HG03108 (cell line): Measurements from ENCODE around the gene SFMBT2.

Experiments
- ATAC-seq: cut with Tn5 transposase; IDR thresholded peaks from one replicate; pipeline ENCODE4 v1.9.1; 2021; ENCODE audit warnings: moderate library complexity; ENCODE audit not compliant: unreplicated experiment

The SFMBT2 gene

GRCh38 chr10:7161484-7162250 lies 249.2 kb downstream of the SFMBT2 start:
- no peak for ATAC-seq

GRCh38 chr10:7159928-7160327 lies 250.9 kb downstream of the SFMBT2 start:
- ATAC-seq = no peak

GRCh38 chr10:7159517-7159916 lies 251.3 kb downstream of the SFMBT2 start:
- ATAC-seq = no peak

- ATAC-seq = no peak
Measured at GRCh38 chr10:7157091-7157490, 253.7 kb downstream of the SFMBT2 start.

GRCh38 chr10:7153750-7154149 lies 257.1 kb downstream of the SFMBT2 start:
- no peak for ATAC-seq

GRCh38 chr10:7152982-7153381 lies 257.9 kb downstream of the SFMBT2 start:
- ATAC-seq = no peak

GRCh38 chr10:7152341-7152740 lies 258.5 kb downstream of the SFMBT2 start:
- ATAC-seq = no peak

GRCh38 chr10:7151538-7151937 lies 259.3 kb downstream of the SFMBT2 start:
- ATAC-seq = no peak

GRCh38 chr10:7150349-7150748 lies 260.5 kb downstream of the SFMBT2 start:
- no peak for ATAC-seq

- ATAC-seq = no peak
Measured at GRCh38 chr10:7146189-7146588, 264.6 kb downstream of the SFMBT2 start.

GRCh38 chr10:7136016-7136415 lies 274.8 kb downstream of the SFMBT2 start:
- no peak for ATAC-seq

- no peak for ATAC-seq
Measured at GRCh38 chr10:7135188-7135587, 275.6 kb downstream of the SFMBT2 start.

GRCh38 chr10:7134448-7134847 lies 276.4 kb downstream of the SFMBT2 start:
- ATAC-seq = no peak

GRCh38 chr10:7133958-7134357 lies 276.9 kb downstream of the SFMBT2 start:
- no peak for ATAC-seq

- no peak for ATAC-seq
Measured at GRCh38 chr10:7133278-7133677, 277.6 kb downstream of the SFMBT2 start.

- no peak for ATAC-seq
Measured at GRCh38 chr10:7130191-7130911, 280.5 kb downstream of the SFMBT2 start.

GRCh38 chr10:7123774-7124173 lies 287.1 kb downstream of the SFMBT2 start:
- ATAC-seq = no peak

- no peak for ATAC-seq
Measured at GRCh38 chr10:7122561-7122960, 288.3 kb downstream of the SFMBT2 start.

- no peak for ATAC-seq
Measured at GRCh38 chr10:7121154-7121797, 289.6 kb downstream of the SFMBT2 start.

- no peak for ATAC-seq
Measured at GRCh38 chr10:7119325-7120015, 291.4 kb downstream of the SFMBT2 start.
